ENCODE results near the gene FBXO38. TPM values are rescaled to one million over a fixed set of nuclear protein-coding genes. Genes with fewer than 3 reads are reported as not detected.

Gene FBXO38
- total and polyA plus RNA-seq, 2 of the 4 experiments (the other 2 are of a cell fraction): 14.9 to 70.1 TPM

GRCh38 chr5:148379340-148379739, 4.4 kb upstream of the FBXO38 start:
- dilution Hi-C loops (cut with HindIII; ENCODE audit: low sequenced_read_pairs, unreplicated experiment): no loop called here
- Histone ChIP-seq H2BK120ac (ENCODE audit: low read depth, low read length) (no peak overlapping the region), H3K9me1 (ENCODE audit: insufficient read depth, low read length) (0 out of 2 replicates have a peak, but pooled peaks cover 1% of the 10 kb centered on the region), H2AK5ac (ENCODE audit: low read depth, low read length) (no peak overlapping the region), H2BK20ac (ENCODE audit: low read depth, low read length) (no peak overlapping the region), H2BK5ac (ENCODE audit: low read depth, low read length, poor library complexity, severe bottlenecking) (no peak overlapping the region), H2BK15ac (ENCODE audit: low read depth, low read length) (no peak overlapping the region), H4K91ac (ENCODE audit: insufficient read depth, low read depth, low read length) (no peak overlapping the region), H3K27ac (ENCODE audit: insufficient read depth, low read length) (no peak overlapping the region), H3K56ac (ENCODE audit: extremely low read depth, insufficient read depth, low read length) (no peak overlapping the region), H3K9ac (ENCODE audit: low read depth, low read length) (no peak overlapping the region), H3K27me3 (ENCODE audit: control insufficient read depth, insufficient read depth, low read length) (no peaks in the 10 kb centered on the region), H4K5ac (ENCODE audit: low read depth, low read length) (no peak overlapping the region), H3K23ac (ENCODE audit: low read depth, low read length) (no peak overlapping the region), H2AFZ (replicated peaks; ENCODE audit: low read length, poor library complexity) (no peak overlapping the region), H3K4ac (ENCODE audit: low read depth, low read length) (no peak overlapping the region), H3K4me2 (ENCODE audit: low read depth, low read length) (no peak overlapping the region), H3K79me1 (ENCODE audit: low read depth in 1 of 2, low read length in 2 of 2) (peaks cover under 1 to 2% of the 10 kb centered on the region in 2 experiments; a peak in 3 of 4 replicates), H2AK9ac (replicated peaks; ENCODE audit: low read depth, low read length, poor library complexity) (no peak overlapping the region), H3K36me3 (ENCODE audit: control insufficient read depth, insufficient read depth, low read length) (peaks cover 2% of the 10 kb centered on the region; the same call in 1 of the 2 replicates), H3K14ac (replicated peaks; ENCODE audit: low read depth, low read length) (no peak overlapping the region), H4K8ac (ENCODE audit: low read depth in 2 of 2, low read length in 2 of 2) (no peak overlapping the region), H3K18ac (ENCODE audit: low read depth, low read length) (no peak overlapping the region), H3K4me3 (ENCODE audit: insufficient read depth, low read depth, low read length) (no peak overlapping the region), H3K4me1 (ENCODE audit: control insufficient read depth, insufficient read depth, low read length) (peaks cover 2% of the 10 kb centered on the region; the same call in 1 of the 2 replicates), H4K20me1 (ENCODE audit: insufficient read depth, low read length) (no peaks in the 10 kb centered on the region), H3K9me3 (ENCODE audit: control insufficient read depth, insufficient read depth, low read length) (no peaks in the 10 kb centered on the region)
- ChIA-PET POLR2A (ENCODE audit: unreplicated experiment) (no interaction called here), CTCF (no interaction called here)
- no TSS peak for BruUV-seq (replicated peaks)
- no peak for DNase-seq
- no peak for ATAC-seq (ENCODE audit: low read depth)
- in situ Hi-C loops (cut with MboI; ENCODE audit: low sequenced_read_pairs): loop anchor here (10.0 kb wide), 1 partner anchor 205 kb away; no protein-coding TSS in a partner anchor
- intact Hi-C loops (cut with micrococcal nuclease): no loop called here
- TF ChIP-seq CHD1 (IDR thresholded peaks at IDR 0.05; ENCODE audit: low read depth, low read length) (no peak), FOS (IDR thresholded peaks at IDR 0.05; ENCODE audit: low read depth, low read length) (no peak), POLR2A (IDR thresholded peaks at IDR 0.05; ENCODE audit: low read depth, low read length) (no peak), NFE2L2 (IDR thresholded peaks at IDR 0.05; ENCODE audit: low read depth, low read length) (no peak), RCOR1 (IDR thresholded peaks at IDR 0.05; ENCODE audit: insufficient replicate concordance, low read length) (no peak), SMC3 (IDR thresholded peaks at IDR 0.05; ENCODE audit: low read depth, low read length) (no peak), ELK1 (IDR thresholded peaks at IDR 0.05; ENCODE audit: borderline replicate concordance, low read depth, low read length) (no peak), MAZ (IDR thresholded peaks at IDR 0.05; ENCODE audit: borderline replicate concordance, low read depth, low read length) (no peak), MXI1 (IDR thresholded peaks at IDR 0.05; ENCODE audit: borderline replicate concordance, low read depth, low read length) (no peak), MAFK (IDR thresholded peaks at IDR 0.05; ENCODE audit: low read depth, low read length) (no peak), RAD21 (IDR thresholded peaks at IDR 0.05; ENCODE audit: low read length) (no peak), CEBPB (IDR thresholded peaks at IDR 0.05; ENCODE audit: low read depth, low read length) (no peak), CTCF (conservative IDR thresholded peaks at IDR 0.05; ENCODE audit: low read depth, low read length) (no peak), BHLHE40 (IDR thresholded peaks at IDR 0.05; ENCODE audit: low read depth, low read length) (no peak), RFX5 (IDR thresholded peaks at IDR 0.05; ENCODE audit: low read depth, low read length) (no peak), USF2 (IDR thresholded peaks at IDR 0.05; ENCODE audit: low read depth, low read length) (no peak)

Data from IMR-90 (cell line).